HEK293 (cell line): ENCODE measurements around the gene FBXL13.

ENCODE experiments used
- CTCF ChIA-PET: fragments of 350-600 bp; formaldehyde crosslinking; extraction: SDS; loops from one replicate; lab custom pipeline; 2021; ENCODE audit warnings: antibody characterized with exemption; lab: Yijun Ruan, JAX
- POLR2A ChIA-PET: fragments of 300-600 bp; formaldehyde crosslinking; extraction: SDS; loops from one replicate; lab custom pipeline; 2020; ENCODE audit warnings: antibody characterized with exemption, inconsistent platforms; lab: Yijun Ruan, JAX
- H3K27ac ChIP-seq: fragments of 200-500 bp; sonication (Bioruptor generic); 2 replicates; pipeline ENCODE4 v1.5.1; 2014; ENCODE audit warnings: low read depth, low read length, control low read depth, inconsistent platforms; ENCODE audit errors: extremely low read depth
- H3K36me3 ChIP-seq, 2 experiments: fragments of 200-500 bp in 1 of 2; sonication (Bioruptor generic) in 1 of 2; 1 replicate in 1 of 2; 2 replicates in 1 of 2; pipeline ENCODE4 v1.5.1; 2014 to 2017; ENCODE audit warnings: inconsistent platforms in 2 of 2, low read length in 2 of 2; ENCODE audit not compliant: control insufficient read depth in 2 of 2, insufficient read depth in 1 of 2
- H3K4me1 ChIP-seq: fragments of 200-500 bp; sonication (Bioruptor generic); 2 replicates; pipeline ENCODE4 v1.5.1; 2014; ENCODE audit warnings: mild to moderate bottlenecking, low read length, inconsistent platforms; ENCODE audit not compliant: control insufficient read depth, insufficient read depth
- H3K4me3 ChIP-seq: 2 replicates; pipeline ENCODE4 v1.5.1; 2011; ENCODE audit warnings: low read depth, mild to moderate bottlenecking, control low read depth, low read length, moderate library complexity
- H3K9me3 ChIP-seq: fragments of 200-500 bp; sonication (Bioruptor generic); 2 replicates; pipeline ENCODE4 v1.5.1; 2014; ENCODE audit warnings: low read depth, low read length, inconsistent platforms; ENCODE audit not compliant: control insufficient read depth, insufficient read depth
- TSHZ1 ChIP-seq: fragments of 450-650 bp; formaldehyde crosslinking; IDR thresholded peaks from 2 replicates; pipeline ENCODE4 v1.5.1; 2016; ENCODE audit warnings: missing biosample characterization, missing genetic modification characterization, borderline replicate concordance
- ZBTB21 ChIP-seq: fragments of 450-650 bp; formaldehyde crosslinking; IDR thresholded peaks from 2 replicates; pipeline ENCODE4 v1.5.1; 2017; ENCODE audit warnings: missing biosample characterization, missing genetic modification characterization
- ZBTB6 ChIP-seq: fragments of 450-650 bp; formaldehyde crosslinking; IDR thresholded peaks from 2 replicates; pipeline ENCODE4 v1.5.1; 2017; ENCODE audit warnings: missing biosample characterization, missing genetic modification characterization
- ZFP3 ChIP-seq: fragments of 450-650 bp; formaldehyde crosslinking; IDR thresholded peaks from 2 replicates; pipeline ENCODE4 v1.5.1; 2016; ENCODE audit warnings: low read depth, missing biosample characterization, missing genetic modification characterization
- ZNF239 ChIP-seq: fragments of 450-650 bp; formaldehyde crosslinking; IDR thresholded peaks from 2 replicates; pipeline ENCODE4 v1.5.1; 2016; ENCODE audit warnings: missing biosample characterization, missing genetic modification characterization
- ZNF266 ChIP-seq: fragments of 450-650 bp; formaldehyde crosslinking; IDR thresholded peaks from 2 replicates; pipeline ENCODE4 v1.5.1; 2016; ENCODE audit warnings: missing biosample characterization, missing genetic modification characterization, low read depth
- ZNF341 ChIP-seq: fragments of 450-650 bp; formaldehyde crosslinking; IDR thresholded peaks from 2 replicates; pipeline ENCODE4; 2016; ENCODE audit warnings: low read depth, missing biosample characterization, missing genetic modification characterization
- ZNF366 ChIP-seq: fragments of 450-650 bp; formaldehyde crosslinking; conservative IDR thresholded peaks from 2 replicates; pipeline ENCODE4 v1.5.1; 2016; ENCODE audit warnings: missing biosample characterization, missing genetic modification characterization
- ZNF37A ChIP-seq: fragments of 450-650 bp; IDR thresholded peaks from 2 replicates; pipeline ENCODE4 v1.5.1; 2018; ENCODE audit warnings: missing biosample characterization, missing genetic modification characterization
- ZNF398 ChIP-seq: fragments of 450-650 bp; formaldehyde crosslinking; IDR thresholded peaks from 2 replicates; pipeline ENCODE4 v1.5.1; 2017; ENCODE audit warnings: missing biosample characterization, missing genetic modification characterization
- ZNF423 ChIP-seq: fragments of 450-650 bp; formaldehyde crosslinking; IDR thresholded peaks from 2 replicates; pipeline ENCODE4 v1.5.1; 2016; ENCODE audit warnings: missing biosample characterization, missing genetic modification characterization
- ZNF561 ChIP-seq: fragments of 450-650 bp; IDR thresholded peaks from 2 replicates; pipeline ENCODE4 v1.5.1; 2018; ENCODE audit warnings: missing biosample characterization, missing genetic modification characterization, borderline replicate concordance
- ZNF645 ChIP-seq: fragments of 450-650 bp; formaldehyde crosslinking; IDR thresholded peaks from 2 replicates; pipeline ENCODE4; 2016; ENCODE audit warnings: missing biosample characterization, missing genetic modification characterization
- ZNF768 ChIP-seq: fragments of 450-650 bp; formaldehyde crosslinking; IDR thresholded peaks from 2 replicates; pipeline ENCODE4 v1.5.1; 2018; ENCODE audit warnings: missing biosample characterization, mild to moderate bottlenecking, missing genetic modification characterization
- TF ChIP-seq, protein P1 (sequence below): fragments of 450-650 bp; formaldehyde crosslinking; IDR thresholded peaks from 2 replicates; pipeline ENCODE4 v1.5.1; 2016; ENCODE audit warnings: missing biosample characterization, missing genetic modification characterization
- TF ChIP-seq, protein P2 (sequence below): IDR thresholded peaks from 2 replicates; pipeline ENCODE4 v1.6.1; 2011; ENCODE audit warnings: mild to moderate bottlenecking, low read depth, low read length, borderline replicate concordance
- TF ChIP-seq, protein P3 (sequence below): fragments of 450-650 bp; formaldehyde crosslinking; conservative IDR thresholded peaks from 2 replicates; pipeline ENCODE4 v1.5.1; 2016; ENCODE audit warnings: low read depth, missing biosample characterization, missing genetic modification characterization

FBXL13 gene

DNA sequence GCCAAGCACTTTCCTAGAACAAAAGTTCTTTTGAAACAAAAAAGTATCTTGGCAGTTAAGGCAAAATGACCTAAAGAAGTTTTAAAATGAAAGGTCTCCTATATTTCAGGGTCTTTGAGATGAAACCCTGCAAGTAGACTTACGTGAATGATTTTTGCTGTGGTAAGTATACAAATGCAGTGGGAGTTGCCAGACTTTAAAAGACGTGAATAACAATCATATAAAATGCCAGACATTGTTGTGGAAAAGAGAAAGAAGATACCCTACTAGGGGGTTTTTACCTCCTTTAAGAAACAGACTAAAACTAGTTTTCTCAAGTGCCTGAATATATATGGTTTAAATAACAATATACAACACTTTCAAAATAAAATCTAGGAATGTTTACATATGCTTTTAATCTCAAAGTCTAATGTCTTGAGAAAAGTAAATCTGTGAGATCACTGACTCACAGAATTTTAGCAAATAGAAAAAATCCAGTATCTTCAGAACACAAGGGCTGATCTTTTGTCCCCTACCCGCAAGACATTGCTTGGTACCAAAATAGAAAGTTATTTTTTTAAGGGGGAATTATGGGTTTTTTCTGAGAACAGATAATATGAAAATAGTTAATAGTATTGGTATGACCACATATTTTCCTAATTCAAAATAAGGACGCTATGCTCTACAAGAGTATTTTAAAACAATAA, 132.3 kb downstream of the FBXL13 start (continued):
- TF ChIP-seq ZBTB6, result no peak
- no peak for TF ChIP-seq ZNF239
- no peak for TF ChIP-seq ZNF266
- TF ChIP-seq ZNF423 (tag by site-specific recombination), result no peak
- no peak for TF ChIP-seq ZFP3
- TF ChIP-seq, protein P1, sequence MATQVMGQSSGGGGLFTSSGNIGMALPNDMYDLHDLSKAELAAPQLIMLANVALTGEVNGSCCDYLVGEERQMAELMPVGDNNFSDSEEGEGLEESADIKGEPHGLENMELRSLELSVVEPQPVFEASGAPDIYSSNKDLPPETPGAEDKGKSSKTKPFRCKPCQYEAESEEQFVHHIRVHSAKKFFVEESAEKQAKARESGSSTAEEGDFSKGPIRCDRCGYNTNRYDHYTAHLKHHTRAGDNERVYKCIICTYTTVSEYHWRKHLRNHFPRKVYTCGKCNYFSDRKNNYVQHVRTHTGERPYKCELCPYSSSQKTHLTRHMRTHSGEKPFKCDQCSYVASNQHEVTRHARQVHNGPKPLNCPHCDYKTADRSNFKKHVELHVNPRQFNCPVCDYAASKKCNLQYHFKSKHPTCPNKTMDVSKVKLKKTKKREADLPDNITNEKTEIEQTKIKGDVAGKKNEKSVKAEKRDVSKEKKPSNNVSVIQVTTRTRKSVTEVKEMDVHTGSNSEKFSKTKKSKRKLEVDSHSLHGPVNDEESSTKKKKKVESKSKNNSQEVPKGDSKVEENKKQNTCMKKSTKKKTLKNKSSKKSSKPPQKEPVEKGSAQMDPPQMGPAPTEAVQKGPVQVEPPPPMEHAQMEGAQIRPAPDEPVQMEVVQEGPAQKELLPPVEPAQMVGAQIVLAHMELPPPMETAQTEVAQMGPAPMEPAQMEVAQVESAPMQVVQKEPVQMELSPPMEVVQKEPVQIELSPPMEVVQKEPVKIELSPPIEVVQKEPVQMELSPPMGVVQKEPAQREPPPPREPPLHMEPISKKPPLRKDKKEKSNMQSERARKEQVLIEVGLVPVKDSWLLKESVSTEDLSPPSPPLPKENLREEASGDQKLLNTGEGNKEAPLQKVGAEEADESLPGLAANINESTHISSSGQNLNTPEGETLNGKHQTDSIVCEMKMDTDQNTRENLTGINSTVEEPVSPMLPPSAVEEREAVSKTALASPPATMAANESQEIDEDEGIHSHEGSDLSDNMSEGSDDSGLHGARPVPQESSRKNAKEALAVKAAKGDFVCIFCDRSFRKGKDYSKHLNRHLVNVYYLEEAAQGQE (tag by site-specific recombination), result no peak
- no peak for TF ChIP-seq ZBTB21
- TF ChIP-seq ZNF341 (tag by site-specific recombination), result no peak
- TF ChIP-seq ZNF366 (tag by site-specific recombination), result no peak

DNA sequence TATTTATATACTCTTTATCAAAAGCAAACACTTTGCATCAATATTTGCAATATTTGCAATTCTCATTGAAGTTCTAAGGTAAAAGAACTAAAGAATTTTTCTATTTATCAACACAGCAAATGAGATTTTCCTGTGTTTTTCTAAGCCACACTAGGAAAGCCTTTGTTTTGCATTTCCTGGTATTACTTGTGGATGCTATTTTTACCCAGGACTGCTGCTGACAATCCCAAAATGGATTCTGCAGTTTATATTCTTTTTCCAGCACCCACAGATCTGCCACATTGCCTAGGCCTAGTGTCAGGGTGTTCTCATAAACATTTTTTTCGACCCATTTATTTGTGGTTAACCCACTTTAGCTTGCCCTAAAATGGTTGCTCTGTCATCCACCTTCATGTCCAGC, 135.9 kb downstream of the FBXL13 start:
- POLR2A ChIA-PET, result no interaction called here
- Histone ChIP-seq H3K27ac (no peak overlapping the region), H3K36me3 (no peaks in the 10 kb centered on the region), H3K4me3 (no peak overlapping the region), H3K9me3 (no peaks in the 10 kb centered on the region), H3K4me1 (no peaks in the 10 kb centered on the region)
- CTCF ChIA-PET, result no interaction called here
- TF ChIP-seq ZNF37A (no peak), ZNF398 (no peak), ZNF561 (tag by site-specific recombination) (no peak), TSHZ1 (no peak), ZNF645 (no peak), ZNF768 (tag by site-specific recombination) (no peak)
- TF ChIP-seq, protein P2, sequence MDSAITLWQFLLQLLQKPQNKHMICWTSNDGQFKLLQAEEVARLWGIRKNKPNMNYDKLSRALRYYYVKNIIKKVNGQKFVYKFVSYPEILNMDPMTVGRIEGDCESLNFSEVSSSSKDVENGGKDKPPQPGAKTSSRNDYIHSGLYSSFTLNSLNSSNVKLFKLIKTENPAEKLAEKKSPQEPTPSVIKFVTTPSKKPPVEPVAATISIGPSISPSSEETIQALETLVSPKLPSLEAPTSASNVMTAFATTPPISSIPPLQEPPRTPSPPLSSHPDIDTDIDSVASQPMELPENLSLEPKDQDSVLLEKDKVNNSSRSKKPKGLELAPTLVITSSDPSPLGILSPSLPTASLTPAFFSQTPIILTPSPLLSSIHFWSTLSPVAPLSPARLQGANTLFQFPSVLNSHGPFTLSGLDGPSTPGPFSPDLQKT, result no peak
- TF ChIP-seq, protein P3, sequence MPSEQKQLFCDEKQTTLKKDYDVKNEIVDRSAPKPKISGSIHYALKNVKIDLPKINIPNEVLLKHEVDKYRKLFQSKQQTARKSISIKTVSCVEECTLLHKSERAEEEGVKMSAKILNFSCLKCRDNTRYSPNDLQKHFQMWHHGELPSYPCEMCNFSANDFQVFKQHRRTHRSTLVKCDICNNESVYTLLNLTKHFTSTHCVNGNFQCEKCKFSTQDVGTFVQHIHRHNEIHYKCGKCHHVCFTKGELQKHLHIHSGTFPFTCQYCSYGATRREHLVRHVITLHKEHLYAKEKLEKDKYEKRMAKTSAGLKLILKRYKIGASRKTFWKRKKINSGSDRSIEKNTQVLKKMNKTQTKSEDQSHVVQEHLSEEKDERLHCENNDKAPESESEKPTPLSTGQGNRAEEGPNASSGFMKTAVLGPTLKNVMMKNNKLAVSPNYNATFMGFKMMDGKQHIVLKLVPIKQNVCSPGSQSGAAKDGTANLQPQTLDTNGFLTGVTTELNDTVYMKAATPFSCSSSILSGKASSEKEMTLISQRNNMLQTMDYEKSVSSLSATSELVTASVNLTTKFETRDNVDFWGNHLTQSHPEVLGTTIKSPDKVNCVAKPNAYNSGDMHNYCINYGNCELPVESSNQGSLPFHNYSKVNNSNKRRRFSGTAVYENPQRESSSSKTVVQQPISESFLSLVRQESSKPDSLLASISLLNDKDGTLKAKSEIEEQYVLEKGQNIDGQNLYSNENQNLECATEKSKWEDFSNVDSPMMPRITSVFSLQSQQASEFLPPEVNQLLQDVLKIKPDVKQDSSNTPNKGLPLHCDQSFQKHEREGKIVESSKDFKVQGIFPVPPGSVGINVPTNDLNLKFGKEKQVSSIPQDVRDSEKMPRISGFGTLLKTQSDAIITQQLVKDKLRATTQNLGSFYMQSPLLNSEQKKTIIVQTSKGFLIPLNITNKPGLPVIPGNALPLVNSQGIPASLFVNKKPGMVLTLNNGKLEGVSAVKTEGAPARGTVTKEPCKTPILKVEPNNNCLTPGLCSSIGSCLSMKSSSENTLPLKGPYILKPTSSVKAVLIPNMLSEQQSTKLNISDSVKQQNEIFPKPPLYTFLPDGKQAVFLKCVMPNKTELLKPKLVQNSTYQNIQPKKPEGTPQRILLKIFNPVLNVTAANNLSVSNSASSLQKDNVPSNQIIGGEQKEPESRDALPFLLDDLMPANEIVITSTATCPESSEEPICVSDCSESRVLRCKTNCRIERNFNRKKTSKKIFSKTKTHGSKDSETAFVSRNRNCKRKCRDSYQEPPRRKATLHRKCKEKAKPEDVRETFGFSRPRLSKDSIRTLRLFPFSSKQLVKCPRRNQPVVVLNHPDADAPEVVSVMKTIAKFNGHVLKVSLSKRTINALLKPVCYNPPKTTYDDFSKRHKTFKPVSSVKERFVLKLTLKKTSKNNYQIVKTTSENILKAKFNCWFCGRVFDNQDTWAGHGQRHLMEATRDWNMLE (tag by site-specific recombination), result no peak
